Measurements from ENCODE around the gene CDH23.

DNA sequence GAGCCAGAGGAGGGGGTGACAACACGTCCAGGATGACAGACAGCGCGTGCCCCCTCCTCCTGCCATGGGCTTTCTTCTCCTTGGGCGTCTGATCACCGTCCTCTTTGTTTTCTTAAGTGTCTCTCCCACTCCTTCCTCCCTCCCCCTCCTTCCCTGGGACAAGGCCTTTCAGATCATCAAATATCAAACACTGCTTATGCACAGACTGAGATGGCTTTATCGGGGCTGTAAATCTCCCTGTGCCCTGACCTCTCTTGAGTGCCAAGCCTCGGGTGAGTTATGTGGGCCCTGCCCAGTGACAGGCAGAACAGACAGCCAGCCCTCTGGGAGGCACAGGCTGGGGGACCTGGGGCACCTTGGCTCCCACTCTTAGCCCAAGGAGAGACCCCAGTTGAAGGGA is 206.4 kb downstream of the CDH23 start:
- no peak for TF ChIP-seq POLR2A (IDR thresholded peaks at IDR 0.05)
- TF ChIP-seq, protein P1, sequence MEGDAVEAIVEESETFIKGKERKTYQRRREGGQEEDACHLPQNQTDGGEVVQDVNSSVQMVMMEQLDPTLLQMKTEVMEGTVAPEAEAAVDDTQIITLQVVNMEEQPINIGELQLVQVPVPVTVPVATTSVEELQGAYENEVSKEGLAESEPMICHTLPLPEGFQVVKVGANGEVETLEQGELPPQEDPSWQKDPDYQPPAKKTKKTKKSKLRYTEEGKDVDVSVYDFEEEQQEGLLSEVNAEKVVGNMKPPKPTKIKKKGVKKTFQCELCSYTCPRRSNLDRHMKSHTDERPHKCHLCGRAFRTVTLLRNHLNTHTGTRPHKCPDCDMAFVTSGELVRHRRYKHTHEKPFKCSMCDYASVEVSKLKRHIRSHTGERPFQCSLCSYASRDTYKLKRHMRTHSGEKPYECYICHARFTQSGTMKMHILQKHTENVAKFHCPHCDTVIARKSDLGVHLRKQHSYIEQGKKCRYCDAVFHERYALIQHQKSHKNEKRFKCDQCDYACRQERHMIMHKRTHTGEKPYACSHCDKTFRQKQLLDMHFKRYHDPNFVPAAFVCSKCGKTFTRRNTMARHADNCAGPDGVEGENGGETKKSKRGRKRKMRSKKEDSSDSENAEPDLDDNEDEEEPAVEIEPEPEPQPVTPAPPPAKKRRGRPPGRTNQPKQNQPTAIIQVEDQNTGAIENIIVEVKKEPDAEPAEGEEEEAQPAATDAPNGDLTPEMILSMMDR (IDR thresholded peaks at IDR 0.05), result no peak
